H1 (cell line): ENCODE measurements around the gene C3orf52. TPM values are rescaled to one million over a fixed set of nuclear protein-coding genes. Genes with fewer than 3 reads are reported as not detected.

Experiments
- CTCF ChIA-PET: fragments of 300-600 bp; sonication (Branson Sonifier 250); formaldehyde crosslinking; loops from one replicate; lab custom pipeline; 2021; ENCODE audit not compliant: partially characterized antibody; lab: Charles Lee
- POLR2A ChIA-PET: fragments of 300-600 bp; sonication (Branson Sonifier 250); formaldehyde crosslinking; loops from one replicate; lab custom pipeline; 2021; ENCODE audit warnings: inconsistent platforms; ENCODE audit not compliant: partially characterized antibody; lab: Charles Lee
- DNase-seq, 2 experiments: peaks; one replicate each; pipeline versions ENCODE4 v3.0.0 to v3.0.0-alpha.2; 2010 to 2022; ENCODE audit warnings: low spot score in 2 of 2, low read depth in 1 of 2, mixed read lengths in 1 of 2
- FAIRE-seq: peaks from 2 replicates; lab custom pipeline; 2011; peaks lifted over from hg19 to GRCh38; lab: Jason Lieb, UNC
- H2AFZ ChIP-seq: 2 replicates; pipeline ENCODE4 v1.8.1; 2012; ENCODE audit warnings: low read length, inconsistent platforms
- H2AK5ac ChIP-seq: 2 replicates; pipeline ENCODE4 v1.6.1; 2013; ENCODE audit warnings: low read depth, low read length
- H2BK120ac ChIP-seq: replicated peaks from 2 replicates; pipeline ENCODE3; 2013; ENCODE audit warnings: low read depth, low read length, inconsistent platforms
- H2BK12ac ChIP-seq: 2 replicates; pipeline ENCODE4 v1.6.1; 2013; ENCODE audit warnings: low read depth, low read length
- H2BK15ac ChIP-seq: 2 replicates; pipeline ENCODE4 v1.6.1; 2013; ENCODE audit warnings: low read length
- H2BK20ac ChIP-seq: 2 replicates; pipeline ENCODE4 v1.6.1; 2013; ENCODE audit warnings: low read length
- H2BK5ac ChIP-seq: 2 replicates; pipeline ENCODE4 v1.6.1; 2013; ENCODE audit warnings: low read depth, low read length
- H3K14ac ChIP-seq: 2 replicates; pipeline ENCODE4 v1.6.1; 2013; ENCODE audit warnings: inconsistent platforms; ENCODE audit not compliant: insufficient read length
- H3K18ac ChIP-seq: 2 replicates; pipeline ENCODE4 v1.6.1; 2013; ENCODE audit warnings: low read length; ENCODE audit errors: extremely low read depth
- H3K23ac ChIP-seq: 2 replicates; pipeline ENCODE4 v1.6.1; 2013; ENCODE audit warnings: inconsistent platforms; ENCODE audit not compliant: insufficient read length
- H3K23me2 ChIP-seq: 2 replicates; pipeline ENCODE4 v1.6.1; 2013; ENCODE audit warnings: low read depth, low read length
- H3K27ac ChIP-seq: 2 replicates; pipeline ENCODE4 v1.6.1; 2011; ENCODE audit warnings: low read depth, low read length, inconsistent platforms
- H3K27me3 ChIP-seq, 4 experiments: replicated peaks in 1 of 4; 1 replicate in 1 of 4; 2 replicates in 3 of 4; pipeline versions ENCODE4 v1.6.1 to v1.8.1; 2011 to 2013; ENCODE audit warnings: low read length in 3 of 4, mild to moderate bottlenecking in 3 of 4, inconsistent platforms in 2 of 4, mixed read lengths in 2 of 4, moderate library complexity in 1 of 4; ENCODE audit not compliant: control insufficient read depth in 3 of 4, insufficient read depth in 3 of 4; ENCODE audit errors: extremely low read depth in 1 of 4
- H3K36me3 ChIP-seq, 4 experiments: 2 replicates each; pipeline versions ENCODE4 v1.6.1 to v1.8.1; 2011 to 2013; ENCODE audit warnings: mild to moderate bottlenecking in 4 of 4, low read length in 3 of 4, moderate library complexity in 2 of 4, control low read depth in 1 of 4, inconsistent platforms in 1 of 4; ENCODE audit not compliant: insufficient read depth in 4 of 4, control insufficient read depth in 2 of 4
- H3K4ac ChIP-seq: replicated peaks from 2 replicates; pipeline ENCODE3; 2013; ENCODE audit warnings: low read length, low read depth, mixed read lengths, inconsistent platforms; ENCODE audit not compliant: insufficient read length
- H3K4me1 ChIP-seq, 4 experiments: replicated peaks in 1 of 4; 1 replicate in 1 of 4; 2 replicates in 3 of 4; pipeline versions ENCODE4 v1.6.1 to v1.8.1; 2011 to 2013; ENCODE audit warnings: low read length in 3 of 4, inconsistent platforms in 2 of 4, mixed read lengths in 1 of 4; ENCODE audit not compliant: insufficient read depth in 4 of 4, control insufficient read depth in 3 of 4
- H3K4me2 ChIP-seq, 2 experiments: 2 replicates each; pipeline versions ENCODE4 v1.6.1 to v1.8.1; 2011 to 2013; ENCODE audit warnings: low read depth in 2 of 2, low read length in 2 of 2, control low read depth in 1 of 2, inconsistent platforms in 1 of 2, mild to moderate bottlenecking in 1 of 2; ENCODE audit not compliant: insufficient read depth in 1 of 2
- H3K4me3 ChIP-seq, 4 experiments: fragments of 200-600, 300-600 bp in 1 of 4; sonication (generic), shearing (Covaris generic), sonication (Bioruptor Twin) in 1 of 4; 2 replicates each; pipeline versions ENCODE4 v1.5.1 to v1.8.1; 2011 to 2016; ENCODE audit warnings: low read length in 4 of 4, low read depth in 3 of 4, control low read depth in 2 of 4, inconsistent platforms in 2 of 4, mild to moderate bottlenecking in 2 of 4, mixed read lengths in 1 of 4, moderate library complexity in 1 of 4; ENCODE audit not compliant: insufficient read depth in 2 of 4; ENCODE audit errors: extremely low read depth in 1 of 4
- H3K56ac ChIP-seq: replicated peaks from 2 replicates; pipeline ENCODE3; 2013; ENCODE audit warnings: low read depth, mild to moderate bottlenecking, mixed read lengths, low read length, inconsistent platforms; ENCODE audit not compliant: insufficient read length
- H3K79me1 ChIP-seq: 2 replicates; pipeline ENCODE4 v1.6.1; 2013; ENCODE audit warnings: low read depth, low read length, control low read depth
- H3K79me2 ChIP-seq, 2 experiments: 2 replicates each; pipeline versions ENCODE4 v1.6.1 to v1.8.1; 2012 to 2013; ENCODE audit warnings: low read length in 2 of 2, mild to moderate bottlenecking in 2 of 2, inconsistent platforms in 1 of 2; ENCODE audit not compliant: insufficient read depth in 2 of 2, control insufficient read depth in 1 of 2
- H3K9ac ChIP-seq, 4 experiments: replicated peaks in 1 of 4; 1 replicate in 1 of 4; 2 replicates in 3 of 4; pipeline versions ENCODE4 v1.6.1 to v1.8.1; 2011 to 2013; ENCODE audit warnings: low read depth in 3 of 4, low read length in 3 of 4, control low read depth in 2 of 4, mild to moderate bottlenecking in 2 of 4, moderate library complexity in 2 of 4, inconsistent platforms in 1 of 4; ENCODE audit errors: extremely low read depth in 1 of 4
- H3K9me3 ChIP-seq, 2 experiments: 2 replicates each; pipeline versions ENCODE4 v1.6.1 to v1.8.1; 2012 to 2013; ENCODE audit warnings: mild to moderate bottlenecking in 2 of 2, moderate library complexity in 2 of 2, control low read depth in 1 of 2, inconsistent platforms in 1 of 2, low read depth in 1 of 2, low read length in 1 of 2, mixed read lengths in 1 of 2; ENCODE audit not compliant: insufficient read depth in 2 of 2
- H4K20me1 ChIP-seq, 2 experiments: replicated peaks in 1 of 2; 2 replicates each; pipeline versions ENCODE3 to v1.8.1; 2011 to 2013; ENCODE audit warnings: inconsistent platforms in 2 of 2, low read length in 2 of 2, mild to moderate bottlenecking in 1 of 2; ENCODE audit not compliant: insufficient read depth in 2 of 2, control insufficient read depth in 1 of 2
- H4K5ac ChIP-seq: 2 replicates; pipeline ENCODE4 v1.6.1; 2013; ENCODE audit warnings: low read length, low read depth, mixed read lengths, inconsistent platforms; ENCODE audit not compliant: insufficient read length
- H4K8ac ChIP-seq: 2 replicates; pipeline ENCODE4 v1.8.0; 2013; ENCODE audit warnings: mild to moderate bottlenecking, moderate library complexity, low read length, inconsistent platforms; ENCODE audit not compliant: insufficient read depth; ENCODE audit errors: extremely low read depth
- H4K91ac ChIP-seq: replicated peaks from 2 replicates; pipeline ENCODE3; 2013; ENCODE audit warnings: low read length, mixed read lengths, inconsistent platforms; ENCODE audit not compliant: insufficient read length
- CHD1 ChIP-seq: IDR thresholded peaks from 2 replicates; pipeline ENCODE4 v1.6.1; 2012; ENCODE audit warnings: low read depth, low read length, improper control_type of control experiment
- CTBP2 ChIP-seq: IDR thresholded peaks from 2 replicates; pipeline ENCODE4 v1.7.0; 2011; ENCODE audit warnings: borderline replicate concordance, mild to moderate bottlenecking, moderate library complexity, mixed read lengths, low read length; ENCODE audit not compliant: insufficient read depth, insufficient read length
- HDAC6 ChIP-seq: IDR thresholded peaks from one replicate; pipeline ENCODE4 v1.7.1; 2012; ENCODE audit warnings: low read depth, mild to moderate bottlenecking, inconsistent platforms, low read length, moderate library complexity
- JUND ChIP-seq: IDR thresholded peaks from 2 replicates; pipeline ENCODE4 v1.6.1; 2011; ENCODE audit warnings: mild to moderate bottlenecking, improper control_type of control experiment, low read length
- TBP ChIP-seq: IDR thresholded peaks from 2 replicates; pipeline ENCODE4 v1.6.1; 2011; ENCODE audit warnings: low read depth, low read length, improper control_type of control experiment
- WGBS, 2 experiments: shearing (Covaris generic) in 1 of 2; methylation state at CpG; one replicate each; pipeline versions ENCODE4 v1.1.6 to v1.1.7; 2013 to 2015; ENCODE audit warnings: low lambda C conversion rate in 2 of 2, mixed read lengths in 2 of 2, inconsistent platforms in 1 of 2, low coverage in 1 of 2, missing lambda C conversion rate in 1 of 2; ENCODE audit not compliant: insufficient replicate concordance in 2 of 2, insufficient coverage in 1 of 2, insufficient read length in 1 of 2; ENCODE audit errors: extremely low coverage in 1 of 2, missing lambda C conversion rate in 1 of 2; 5-methylcytosine and 5-hydroxymethylcytosine counted together
- polyA plus RNA-seq, 7 experiments: library from polyadenylated mRNA; depleted of rRNA in 3 of 7; stranded (reverse) in 5 of 7; unstranded in 2 of 7; fragments of >200 nt in 5 of 7; fragments of 200-250 nt in 2 of 7; gene quantifications; 1 replicate in 5 of 7; 2 replicates in 1 of 7; 4 replicates in 1 of 7; pipeline versions ENCODE4 v1.2.1 to v1.2.3, GENCODE V29; 2011 to 2013; ENCODE audit warnings: missing spikeins in 2 of 7, mixed read lengths in 2 of 7
- total RNA-seq: library from RNA; stranded (reverse); fragmentation: NEBNext Ultra II Directional; extraction: Animal tissue kit (Norgen Biotek cat#: 25700); gene quantifications from 2 replicates; pipeline ENCODE4 v1.2.1, GENCODE V29; 2021

Gene C3orf52
- total and polyA plus RNA-seq, 2 of the 8 experiments (the other 6 are each of a cell fraction or from before 2014, with no cell fraction given) = 9.7 to 13.1 TPM

DNA sequence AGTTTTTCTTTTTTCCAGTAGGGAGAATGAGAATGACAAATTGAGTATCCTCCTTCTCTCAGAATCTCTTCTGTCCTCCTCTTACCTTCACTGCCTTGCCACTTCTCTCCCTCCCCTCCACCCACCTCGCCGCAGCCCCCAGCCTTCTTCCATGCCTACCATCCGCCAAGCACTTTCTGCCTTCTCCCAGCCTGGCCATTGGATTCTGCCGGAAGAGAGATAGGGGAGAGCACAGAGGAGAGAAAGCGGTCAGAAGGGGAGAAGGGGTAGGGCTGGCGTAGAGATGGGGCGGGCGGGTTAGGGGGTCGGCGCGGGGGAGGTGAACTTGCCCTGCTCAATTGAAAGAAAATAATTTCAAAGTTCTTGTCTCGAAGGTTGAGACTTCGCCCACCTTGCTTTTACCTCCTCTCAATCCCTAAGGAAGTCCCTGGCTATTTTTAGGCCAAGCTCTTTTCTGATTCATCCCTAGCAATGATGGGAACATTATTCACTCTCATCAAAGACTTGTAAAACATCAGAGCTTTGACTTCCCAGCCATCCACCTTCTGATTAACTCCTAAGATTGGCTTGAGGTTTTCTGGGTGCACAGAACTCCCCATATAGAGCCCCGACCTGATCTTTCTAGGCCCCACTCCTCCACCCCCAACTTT is 811 bp downstream of the C3orf52 start:
- peak overlapping the region; percentile 80 to 84 for H3K4me2 ChIP-seq
- ChIA-PET CTCF (interaction anchor here (1.2 to 2.3 kb wide), 3 partner anchors 20 to 44 kb away, joined by 4 to 8 read pairs (median 7); no protein-coding TSS in a partner anchor), POLR2A (interaction anchor here (0.9 kb wide), 1 partner anchor 108 kb away, joined by 3 read pairs; the partner anchor contains the start of gene ABHD10)
- H3K23me2 ChIP-seq = peaks cover 7% of the 10 kb centered on the region
- H3K9me3 ChIP-seq = no peaks in the 10 kb centered on the region
- H4K8ac ChIP-seq = no peak overlapping the region
- no peak overlapping the region for H2BK5ac ChIP-seq
- FAIRE-seq = no peak
- peak overlapping the region; percentile 55 to 82 (median 74) for H3K4me3 ChIP-seq
- H3K27me3 ChIP-seq = peaks cover 0 to 12% (median 7%) of the 10 kb centered on the region in 4 experiments; a peak in 3 of 7 replicates
- H2BK20ac ChIP-seq = no peak overlapping the region
- TF ChIP-seq HDAC6 (no peak), JUND (no peak), CTBP2 (no peak), TBP (no peak), CHD1 (no peak)
- H2AK5ac ChIP-seq = no peak overlapping the region
- no peak for DNase-seq
- no peaks in the 10 kb centered on the region for H4K20me1 ChIP-seq
- H3K4me1 ChIP-seq = peaks cover 0 to 8% (median 6%) of the 10 kb centered on the region in 4 experiments; a peak in 5 of 7 replicates
- no peak overlapping the region for H2BK120ac ChIP-seq
- H3K23ac ChIP-seq = no peak overlapping the region
- H3K56ac ChIP-seq = no peak overlapping the region
- 15% methylated on average over 7 of the region's 14 CpGs; no CpG with 5 or more reads in 1 of the 2 experiments for WGBS, 2 experiments
- H4K5ac ChIP-seq = no peak overlapping the region
- peak overlapping the region in 2 of 4 experiments; percentile 34 to 62; a peak in 2 of 7 replicates for H3K9ac ChIP-seq
- H3K27ac ChIP-seq = no peak overlapping the region
- no peaks in the 10 kb centered on the region for H3K36me3 ChIP-seq
- peaks cover 0 to 19% of the 10 kb centered on the region in 2 experiments; a peak in 2 of 4 replicates for H3K79me2 ChIP-seq
- peak overlapping the region; percentile 29; the same call in 1 of the 2 replicates for H3K18ac ChIP-seq
- H2BK15ac ChIP-seq = no peak overlapping the region
- H2AFZ ChIP-seq = no peak overlapping the region
- H4K91ac ChIP-seq = peak overlapping the region; percentile 18
- H2BK12ac ChIP-seq = 0 out of 2 replicates have a peak overlapping the region, but pooled peaks have one; percentile 46
- H3K4ac ChIP-seq = no peak overlapping the region
- H3K14ac ChIP-seq = no peak overlapping the region
- no peaks in the 10 kb centered on the region for H3K79me1 ChIP-seq
